Measurements from ENCODE around the gene TUSC2. TPM values are rescaled to one million over a fixed set of nuclear protein-coding genes. Genes with fewer than 3 reads are reported as not detected.

The TUSC2 gene
- polyA plus RNA-seq, 1 donor from 2014 or later, result 88.8 TPM

Other genes starting within 250 kb of the TUSC2 start
- 632 and 695 TPM in 2 replicates for gene RBM5, start 239.3 kb downstream of the TUSC2 start, polyA plus RNA-seq
- gene SEMA3F, start 172.9 kb downstream of the TUSC2 start, polyA plus RNA-seq, result 17.0 and 20.4 TPM in 2 replicates
- gene GNAT1, start 136.6 kb downstream of the TUSC2 start, polyA plus RNA-seq, result not detected in 2 replicates
- 0.66 TPM in 1 of 2 replicates, not detected in the other for gene SLC38A3, start 123.0 kb downstream of the TUSC2 start, polyA plus RNA-seq
- gene GNAI2, start 92.0 kb downstream of the TUSC2 start, polyA plus RNA-seq, result 81.6 and 101 TPM in 2 replicates
- gene SEMA3B, start 59.1 kb downstream of the TUSC2 start, polyA plus RNA-seq, result 7.8 and 9.6 TPM in 2 replicates
- not detected in 2 replicates for gene LSMEM2, start 49.1 kb downstream of the TUSC2 start, polyA plus RNA-seq
- gene IFRD2, start 35.8 kb downstream of the TUSC2 start, polyA plus RNA-seq, result 41.8 and 76.4 TPM in 2 replicates
- 8.8 and 9.1 TPM in 2 replicates for gene HYAL3, start 28.8 kb downstream of the TUSC2 start, polyA plus RNA-seq
- gene NAA80, start 28.8 kb downstream of the TUSC2 start, polyA plus RNA-seq, result 4.6 and 5.3 TPM in 2 replicates
- 2.2 and 4.7 TPM in 2 replicates for gene HYAL1, start 24.6 kb downstream of the TUSC2 start, polyA plus RNA-seq
- 116 and 138 TPM in 2 replicates for gene HYAL2, start 5.5 kb downstream of the TUSC2 start, polyA plus RNA-seq
- gene RASSF1, start 12.6 kb upstream of the TUSC2 start, polyA plus RNA-seq, result 51.4 and 54.0 TPM in 2 replicates
- 5.0 and 5.2 TPM in 2 replicates for gene ZMYND10, start 17.5 kb upstream of the TUSC2 start, polyA plus RNA-seq
- gene NPRL2, start 22.6 kb upstream of the TUSC2 start, polyA plus RNA-seq, result 118 and 128 TPM in 2 replicates
- gene CYB561D2, start 22.6 kb upstream of the TUSC2 start, polyA plus RNA-seq, result 21.2 and 28.9 TPM in 2 replicates
- gene TMEM115, start 31.3 kb upstream of the TUSC2 start, polyA plus RNA-seq, result 17.8 and 24.7 TPM in 2 replicates
- 7.8 and 11.4 TPM in 2 replicates for gene CACNA2D2, start 175.4 kb upstream of the TUSC2 start, polyA plus RNA-seq
- 24.5 and 39.9 TPM in 2 replicates for gene C3orf18, start 239.5 kb upstream of the TUSC2 start, polyA plus RNA-seq
- gene HEMK1, start 241.3 kb upstream of the TUSC2 start, polyA plus RNA-seq, result 24.4 and 36.8 TPM in 2 replicates

All from neural cell (in vitro differentiated cells).